GM12873 (cell line): ENCODE results near the gene BRD8.

Source experiments
- CTCF ChIP-seq: IDR thresholded peaks from 2 replicates; pipeline ENCODE4 v1.5.1; 2012; ENCODE audit warnings: low read depth, mild to moderate bottlenecking, moderate library complexity, low read length, control low read depth; ENCODE audit not compliant: insufficient read depth; ENCODE audit errors: missing control alignments

The BRD8 gene

GRCh38 chr5:138093036-138093435 lies 85.4 kb downstream of the BRD8 start:
- TF ChIP-seq CTCF = no peak

- TF ChIP-seq CTCF = no peak
Observed at GRCh38 chr5:138092301-138092700, 86.1 kb downstream of the BRD8 start.

- no peak for TF ChIP-seq CTCF
Observed at GRCh38 chr5:138091685-138092084, 86.7 kb downstream of the BRD8 start.
